ENCODE measurements around the gene PPIL6.

The PPIL6 gene

GRCh38 chr6:109450801-109451200, 10.4 kb upstream of the PPIL6 start:
- TF ChIP-seq POLR2A (IDR thresholded peaks at IDR 0.05; ENCODE audit: low read depth, low read length) (no peak), PAX5 (IDR thresholded peaks at IDR 0.05; ENCODE audit: insufficient read depth, low read length, severe bottlenecking) (no peak), POU2F2 (IDR thresholded peaks at IDR 0.05; ENCODE audit: low read depth, low read length) (no peak), TAF1 (IDR thresholded peaks at IDR 0.05; ENCODE audit: low read depth, low read length) (no peak), POLR2AphosphoS5 (IDR thresholded peaks at IDR 0.05; ENCODE audit: low read depth, low read length) (no peak), SPI1 (IDR thresholded peaks at IDR 0.05; ENCODE audit: low read depth, low read length) (no peak)
- no peak for DNase-seq (ENCODE audit: insufficient read length, low spot score)
- FAIRE-seq, result no peak

GRCh38 chr6:109449795-109450673, 9.6 kb upstream of the PPIL6 start:
- DNase-seq (ENCODE audit: insufficient read length, low spot score) (no peak), FAIRE-seq (peak; percentile 80)
- 0 out of 2 replicates have a peak, but pooled peaks have one; percentile 21 for TF ChIP-seq POLR2AphosphoS5 (IDR thresholded peaks at IDR 0.05; ENCODE audit: low read depth, low read length)
- TF ChIP-seq SPI1 (IDR thresholded peaks at IDR 0.05; ENCODE audit: low read depth, low read length), result no peak

GRCh38 chr6:109449064-109449794, 8.8 kb upstream of the PPIL6 start:
- TF ChIP-seq POLR2A (IDR thresholded peaks at IDR 0.05; ENCODE audit: low read depth, low read length), result no peak
- no peak for TF ChIP-seq SPI1 (IDR thresholded peaks at IDR 0.05; ENCODE audit: low read depth, low read length)
- DNase-seq (ENCODE audit: insufficient read length, low spot score) (no peak), FAIRE-seq (no peak)

DNA sequence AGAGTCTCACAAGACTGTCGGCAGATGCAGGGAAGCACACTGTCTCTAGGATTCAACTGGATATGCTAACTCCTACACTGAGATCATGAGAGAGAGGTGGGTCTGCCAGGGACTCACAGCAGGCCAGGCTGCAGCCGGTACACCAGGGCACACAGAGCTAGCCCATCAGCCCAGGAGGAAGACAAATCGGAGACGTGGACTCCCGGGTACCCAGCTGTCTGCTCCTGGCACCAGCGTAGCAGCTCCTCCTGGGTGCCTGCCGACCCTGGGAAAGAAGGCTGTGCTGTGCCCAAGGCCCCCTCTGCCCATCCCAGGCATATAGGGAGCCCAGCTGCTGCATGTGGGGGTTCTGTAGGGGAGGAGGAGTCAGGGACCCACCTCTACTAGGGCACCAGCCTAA, 8.2 kb upstream of the PPIL6 start:
- no peak for FAIRE-seq
- TF ChIP-seq TAF1 (IDR thresholded peaks at IDR 0.05; ENCODE audit: low read depth, low read length), result no peak
- no peak for TF ChIP-seq POLR2AphosphoS5 (IDR thresholded peaks at IDR 0.05; ENCODE audit: low read depth, low read length)
- TF ChIP-seq PAX5 (IDR thresholded peaks at IDR 0.05; ENCODE audit: insufficient read depth, low read length, severe bottlenecking), result no peak
- TF ChIP-seq POLR2A (IDR thresholded peaks at IDR 0.05; ENCODE audit: low read depth, low read length), result no peak
- TF ChIP-seq POU2F2 (IDR thresholded peaks at IDR 0.05; ENCODE audit: low read depth, low read length), result no peak
- no peak for TF ChIP-seq SPI1 (IDR thresholded peaks at IDR 0.05; ENCODE audit: low read depth, low read length)
- DNase-seq (ENCODE audit: insufficient read length, low spot score), result no peak

- DNase-seq (ENCODE audit: insufficient read length, low spot score) (no peak), FAIRE-seq (no peak)
- TF ChIP-seq SPI1 (IDR thresholded peaks at IDR 0.05; ENCODE audit: low read depth, low read length) (no peak), POLR2AphosphoS5 (IDR thresholded peaks at IDR 0.05; ENCODE audit: low read depth, low read length) (no peak; the same call in 1 of the 2 replicates), POLR2A (IDR thresholded peaks at IDR 0.05; ENCODE audit: low read depth, low read length) (no peak; the same call in 1 of the 2 replicates), TAF1 (IDR thresholded peaks at IDR 0.05; ENCODE audit: low read depth, low read length) (no peak)
These were observed 7.6 kb upstream of the PPIL6 start for GRCh38 chr6:109447878-109448555.

- DNase-seq (ENCODE audit: insufficient read length, low spot score), result no peak
- no peak for FAIRE-seq
- TF ChIP-seq SPI1 (IDR thresholded peaks at IDR 0.05; ENCODE audit: low read depth, low read length), result no peak
- no peak for TF ChIP-seq POLR2AphosphoS5 (IDR thresholded peaks at IDR 0.05; ENCODE audit: low read depth, low read length)
- TF ChIP-seq POLR2A (IDR thresholded peaks at IDR 0.05; ENCODE audit: low read depth, low read length), result no peak
- no peak for TF ChIP-seq POU2F2 (IDR thresholded peaks at IDR 0.05; ENCODE audit: low read depth, low read length)
- no peak for TF ChIP-seq PAX5 (IDR thresholded peaks at IDR 0.05; ENCODE audit: insufficient read depth, low read length, severe bottlenecking)
- TF ChIP-seq TAF1 (IDR thresholded peaks at IDR 0.05; ENCODE audit: low read depth, low read length), result no peak
These were observed 6.7 kb upstream of the PPIL6 start for GRCh38 chr6:109447087-109447486.

DNA sequence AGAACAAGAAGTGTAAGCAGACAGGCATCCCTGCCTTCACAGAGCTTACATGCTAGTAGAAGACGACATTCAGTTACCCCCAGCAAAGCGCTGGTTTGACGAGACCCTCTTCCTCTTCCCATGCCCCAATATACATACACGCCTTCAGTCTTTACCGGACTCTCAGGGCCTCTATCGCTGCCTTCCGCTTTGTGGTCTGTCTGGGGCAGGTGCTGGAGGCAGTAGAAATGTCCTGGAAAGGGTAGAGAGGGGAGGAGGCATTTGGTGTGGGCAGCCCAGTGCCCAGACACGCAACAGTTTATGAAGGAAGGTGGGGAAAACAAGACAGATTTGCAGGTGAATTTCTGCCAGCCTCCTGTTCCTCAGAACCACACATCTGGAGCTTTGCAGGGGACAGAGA, 6.1 kb upstream of the PPIL6 start:
- FAIRE-seq (no peak), DNase-seq (ENCODE audit: insufficient read length, low spot score) (no peak)
- no peak for TF ChIP-seq TAF1 (IDR thresholded peaks at IDR 0.05; ENCODE audit: low read depth, low read length)

- no peak for DNase-seq (ENCODE audit: insufficient read length, low spot score)
- no peak for FAIRE-seq
- TF ChIP-seq SPI1 (IDR thresholded peaks at IDR 0.05; ENCODE audit: low read depth, low read length) (no peak), TAF1 (IDR thresholded peaks at IDR 0.05; ENCODE audit: low read depth, low read length) (no peak), PAX5 (IDR thresholded peaks at IDR 0.05; ENCODE audit: insufficient read depth, low read length, severe bottlenecking) (no peak), POU2F2 (IDR thresholded peaks at IDR 0.05; ENCODE audit: low read depth, low read length) (no peak), POLR2AphosphoS5 (IDR thresholded peaks at IDR 0.05; ENCODE audit: low read depth, low read length) (no peak), POLR2A (IDR thresholded peaks at IDR 0.05; ENCODE audit: low read depth, low read length) (no peak)
These were observed 5.6 kb upstream of the PPIL6 start for GRCh38 chr6:109446072-109446471.

DNA sequence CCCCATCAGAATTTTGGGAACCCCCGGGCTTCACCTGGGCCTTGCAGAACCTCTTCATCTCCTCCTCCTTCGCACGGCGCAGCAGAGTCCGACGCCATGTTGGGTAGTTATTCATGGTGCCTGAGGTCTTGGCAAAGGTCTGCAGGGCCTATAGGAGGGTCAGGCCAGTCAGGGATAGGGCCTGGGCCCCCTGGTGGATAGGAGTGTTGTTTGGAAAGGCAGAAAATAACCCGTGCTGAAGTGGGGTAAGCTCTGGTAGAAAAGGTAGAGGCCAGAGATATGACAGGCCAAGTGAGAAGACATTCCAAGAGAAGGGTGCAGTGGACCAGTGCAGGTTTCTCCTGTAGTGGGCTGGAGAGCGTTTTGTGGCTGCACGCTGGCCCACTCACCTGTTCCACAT, 5.0 kb upstream of the PPIL6 start:
- DNase-seq (ENCODE audit: insufficient read length, low spot score), result no peak
- no peak for FAIRE-seq
- TF ChIP-seq POLR2AphosphoS5 (IDR thresholded peaks at IDR 0.05; ENCODE audit: low read depth, low read length) (no peak), POLR2A (IDR thresholded peaks at IDR 0.05; ENCODE audit: low read depth, low read length) (no peak), SPI1 (IDR thresholded peaks at IDR 0.05; ENCODE audit: low read depth, low read length) (no peak)

DNA sequence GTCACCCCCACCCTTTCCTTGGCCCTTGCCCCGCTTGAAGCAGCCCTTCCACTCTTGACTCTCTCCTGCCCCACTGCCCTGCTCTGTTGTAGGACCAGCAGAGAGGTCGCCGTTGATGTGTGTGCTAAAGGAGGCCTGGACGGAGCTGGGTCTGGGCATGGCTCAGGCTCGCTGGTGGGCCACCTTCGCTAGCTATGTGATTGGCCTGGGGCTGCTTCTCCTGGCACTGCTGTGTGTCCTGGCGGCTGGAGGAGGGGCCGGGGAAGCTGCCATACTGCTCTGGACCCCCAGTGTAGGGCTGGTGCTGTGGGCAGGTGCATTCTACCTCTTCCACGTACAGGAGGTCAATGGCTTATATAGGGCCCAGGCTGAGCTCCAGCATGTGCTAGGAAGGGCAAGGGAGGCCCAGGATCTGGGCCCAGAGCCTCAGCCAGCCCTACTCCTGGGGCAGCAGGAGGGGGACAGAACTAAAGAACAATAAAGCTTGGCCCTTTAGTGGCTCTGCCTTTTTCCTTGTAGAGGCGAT, 3.1 kb upstream of the PPIL6 start:
- no peak for TF ChIP-seq PAX5 (IDR thresholded peaks at IDR 0.05; ENCODE audit: insufficient read depth, low read length, severe bottlenecking)
- no peak for TF ChIP-seq POLR2AphosphoS5 (IDR thresholded peaks at IDR 0.05; ENCODE audit: low read depth, low read length)
- TF ChIP-seq SPI1 (IDR thresholded peaks at IDR 0.05; ENCODE audit: low read depth, low read length), result no peak
- no peak for TF ChIP-seq POU2F2 (IDR thresholded peaks at IDR 0.05; ENCODE audit: low read depth, low read length)
- TF ChIP-seq TAF1 (IDR thresholded peaks at IDR 0.05; ENCODE audit: low read depth, low read length), result no peak
- TF ChIP-seq POLR2A (IDR thresholded peaks at IDR 0.05; ENCODE audit: low read depth, low read length), result no peak
- DNase-seq (ENCODE audit: insufficient read length, low spot score), result no peak
- FAIRE-seq, result no peak

Measured in GM12891 (cell line).